Globus pallidus (tissue), 1 donor: ENCODE results near the gene CAMTA1.

Source experiments
- DNase-seq: peaks from one replicate; pipeline ENCODE4 v3.0.0-alpha.2; 2015; ENCODE audit warnings: low spot score

CAMTA1 gene

GRCh38 chr1:7455796-7456721, 670.8 kb downstream of the CAMTA1 start:
- no peak for DNase-seq

GRCh38 chr1:7456722-7457082, 671.4 kb downstream of the CAMTA1 start:
- DNase-seq, result no peak

GRCh38 chr1:7457811-7458210, 672.6 kb downstream of the CAMTA1 start:
- no peak for DNase-seq

GRCh38 chr1:7458946-7459345, 673.7 kb downstream of the CAMTA1 start:
- no peak for DNase-seq

- DNase-seq, result no peak
Observed at GRCh38 chr1:7459914-7460313, 674.7 kb downstream of the CAMTA1 start.

GRCh38 chr1:7460807-7461206, 675.6 kb downstream of the CAMTA1 start:
- DNase-seq, result no peak

- DNase-seq, result no peak
Observed at GRCh38 chr1:7462617-7463016, 677.4 kb downstream of the CAMTA1 start.

- no peak for DNase-seq
Observed at GRCh38 chr1:7463526-7463925, 678.3 kb downstream of the CAMTA1 start.

- DNase-seq, result no peak
Observed at GRCh38 chr1:7464736-7465135, 679.5 kb downstream of the CAMTA1 start.

- no peak for DNase-seq
Observed at GRCh38 chr1:7467476-7468175, 682.4 kb downstream of the CAMTA1 start.

GRCh38 chr1:7468248-7468647, 683.0 kb downstream of the CAMTA1 start:
- DNase-seq, result no peak

- DNase-seq, result no peak
Observed at GRCh38 chr1:7469255-7469938, 684.1 kb downstream of the CAMTA1 start.

GRCh38 chr1:7470904-7471638, 685.8 kb downstream of the CAMTA1 start:
- no peak for DNase-seq

- no peak for DNase-seq
Observed at GRCh38 chr1:7471836-7472235, 686.6 kb downstream of the CAMTA1 start.

- no peak for DNase-seq
Observed at GRCh38 chr1:7473223-7474142, 688.2 kb downstream of the CAMTA1 start.

- no peak for DNase-seq
Observed at GRCh38 chr1:7474143-7474490, 688.9 kb downstream of the CAMTA1 start.

- DNase-seq, result no peak
Observed at GRCh38 chr1:7474786-7475502, 689.7 kb downstream of the CAMTA1 start.

- no peak for DNase-seq
Observed at GRCh38 chr1:7475691-7476090, 690.4 kb downstream of the CAMTA1 start.

GRCh38 chr1:7476402-7476801, 691.1 kb downstream of the CAMTA1 start:
- DNase-seq, result no peak

- DNase-seq, result no peak
Observed at GRCh38 chr1:7476861-7477547, 691.8 kb downstream of the CAMTA1 start.
